ENCODE results near the gene DOCK10.

The DOCK10 gene

GRCh38 chr2:225010804-225011203 is 31.5 kb downstream of the DOCK10 start:
- Mint-ChIP-seq H3K36me3 (peaks cover 14% of the 10 kb centered on the region), H3K27me3 (no peaks in the 10 kb centered on the region), H3K4me1 (ENCODE audit: low read depth) (peaks cover 94% of the 10 kb centered on the region), H3K9me3 (ENCODE audit: low read depth) (no peaks in the 10 kb centered on the region), H3K4me3 (peak overlapping the region; percentile 58), H3K27ac (peak overlapping the region; percentile 91)

GRCh38 chr2:225009768-225010167 is 32.5 kb downstream of the DOCK10 start:
- H3K9me3 Mint-ChIP-seq (ENCODE audit: low read depth): no peaks in the 10 kb centered on the region
- peaks cover 95% of the 10 kb centered on the region for H3K4me1 Mint-ChIP-seq (ENCODE audit: low read depth)
- H3K4me3 Mint-ChIP-seq: no peak overlapping the region
- peaks cover 16% of the 10 kb centered on the region for H3K36me3 Mint-ChIP-seq
- H3K27ac Mint-ChIP-seq: peak overlapping the region; percentile 91
- H3K27me3 Mint-ChIP-seq: no peaks in the 10 kb centered on the region

GRCh38 chr2:225008935-225009334 is 33.3 kb downstream of the DOCK10 start:
- no peaks in the 10 kb centered on the region for H3K27me3 Mint-ChIP-seq
- peaks cover 96% of the 10 kb centered on the region for H3K4me1 Mint-ChIP-seq (ENCODE audit: low read depth)
- H3K9me3 Mint-ChIP-seq (ENCODE audit: low read depth): no peaks in the 10 kb centered on the region
- H3K27ac Mint-ChIP-seq: peak overlapping the region; percentile 91
- peaks cover 16% of the 10 kb centered on the region for H3K36me3 Mint-ChIP-seq
- no peak overlapping the region for H3K4me3 Mint-ChIP-seq

GRCh38 chr2:225008179-225008856 is 34.0 kb downstream of the DOCK10 start:
- Mint-ChIP-seq H3K27ac (peak overlapping the region; percentile 91), H3K9me3 (ENCODE audit: low read depth) (no peaks in the 10 kb centered on the region), H3K27me3 (no peaks in the 10 kb centered on the region), H3K36me3 (peaks cover 16% of the 10 kb centered on the region), H3K4me1 (ENCODE audit: low read depth) (peaks cover 97% of the 10 kb centered on the region), H3K4me3 (no peak overlapping the region)

GRCh38 chr2:225006730-225007129 is 35.5 kb downstream of the DOCK10 start:
- peaks cover 16% of the 10 kb centered on the region for H3K36me3 Mint-ChIP-seq

GRCh38 chr2:225004597-225004996 is 37.7 kb downstream of the DOCK10 start:
- Mint-ChIP-seq H3K27me3 (no peaks in the 10 kb centered on the region), H3K27ac (peak overlapping the region; percentile 78), H3K9me3 (ENCODE audit: low read depth) (no peaks in the 10 kb centered on the region), H3K4me3 (no peak overlapping the region), H3K36me3 (peaks cover 13% of the 10 kb centered on the region), H3K4me1 (ENCODE audit: low read depth) (peaks cover 94% of the 10 kb centered on the region)

More at GRCh38 chr2:225006730-225007129, 35.5 kb downstream of the DOCK10 start:
- H3K27ac Mint-ChIP-seq: peak overlapping the region; percentile 91
- H3K4me3 Mint-ChIP-seq: no peak overlapping the region
- H3K27me3 Mint-ChIP-seq: no peaks in the 10 kb centered on the region
- H3K9me3 Mint-ChIP-seq (ENCODE audit: low read depth): no peaks in the 10 kb centered on the region
- peaks cover 96% of the 10 kb centered on the region for H3K4me1 Mint-ChIP-seq (ENCODE audit: low read depth)

GRCh38 chr2:225002656-225003045 is 39.6 kb downstream of the DOCK10 start:
- H3K27me3 Mint-ChIP-seq: no peaks in the 10 kb centered on the region
- peaks cover 11% of the 10 kb centered on the region for H3K36me3 Mint-ChIP-seq
- H3K4me1 Mint-ChIP-seq (ENCODE audit: low read depth): peaks cover 93% of the 10 kb centered on the region
- no peaks in the 10 kb centered on the region for H3K9me3 Mint-ChIP-seq (ENCODE audit: low read depth)
- no peak overlapping the region for H3K4me3 Mint-ChIP-seq
- H3K27ac Mint-ChIP-seq: peak overlapping the region; percentile 85

GRCh38 chr2:225002039-225002655 is 40.1 kb downstream of the DOCK10 start:
- H3K27ac Mint-ChIP-seq: peak overlapping the region; percentile 85
- no peaks in the 10 kb centered on the region for H3K27me3 Mint-ChIP-seq
- peaks cover 93% of the 10 kb centered on the region for H3K4me1 Mint-ChIP-seq (ENCODE audit: low read depth)
- no peaks in the 10 kb centered on the region for H3K9me3 Mint-ChIP-seq (ENCODE audit: low read depth)
- H3K36me3 Mint-ChIP-seq: peaks cover 11% of the 10 kb centered on the region
- H3K4me3 Mint-ChIP-seq: peak overlapping the region; percentile 12

GRCh38 chr2:224999754-225000153 is 42.5 kb downstream of the DOCK10 start:
- no peaks in the 10 kb centered on the region for H3K9me3 Mint-ChIP-seq (ENCODE audit: low read depth)
- peak overlapping the region; percentile 42 for H3K27ac Mint-ChIP-seq
- no peaks in the 10 kb centered on the region for H3K27me3 Mint-ChIP-seq
- H3K4me3 Mint-ChIP-seq: no peak overlapping the region
- peaks cover 11% of the 10 kb centered on the region for H3K36me3 Mint-ChIP-seq
- peaks cover 90% of the 10 kb centered on the region for H3K4me1 Mint-ChIP-seq (ENCODE audit: low read depth)

- no peaks in the 10 kb centered on the region for H3K9me3 Mint-ChIP-seq (ENCODE audit: low read depth)
- no peak overlapping the region for H3K4me3 Mint-ChIP-seq
- no peaks in the 10 kb centered on the region for H3K27me3 Mint-ChIP-seq
- peaks cover 15% of the 10 kb centered on the region for H3K36me3 Mint-ChIP-seq
- peak overlapping the region; percentile 79 for H3K27ac Mint-ChIP-seq
- peaks cover 91% of the 10 kb centered on the region for H3K4me1 Mint-ChIP-seq (ENCODE audit: low read depth)
These were observed 42.9 kb downstream of the DOCK10 start for GRCh38 chr2:224999321-224999720.

GRCh38 chr2:224997802-224998201 is 44.5 kb downstream of the DOCK10 start:
- Mint-ChIP-seq H3K9me3 (ENCODE audit: low read depth) (no peaks in the 10 kb centered on the region), H3K27me3 (no peaks in the 10 kb centered on the region), H3K4me3 (no peak overlapping the region), H3K27ac (peak overlapping the region; percentile 52), H3K4me1 (ENCODE audit: low read depth) (peaks cover 91% of the 10 kb centered on the region), H3K36me3 (peaks cover 22% of the 10 kb centered on the region)

- Mint-ChIP-seq H3K4me3 (no peak overlapping the region), H3K4me1 (ENCODE audit: low read depth) (peaks cover 88% of the 10 kb centered on the region), H3K9me3 (ENCODE audit: low read depth) (no peaks in the 10 kb centered on the region), H3K27me3 (no peaks in the 10 kb centered on the region), H3K36me3 (peaks cover 37% of the 10 kb centered on the region), H3K27ac (peak overlapping the region; percentile 30)
These were observed 46.8 kb downstream of the DOCK10 start for GRCh38 chr2:224995419-224995818.

GRCh38 chr2:224994242-224994823 is 47.9 kb downstream of the DOCK10 start:
- Mint-ChIP-seq H3K4me3 (no peak overlapping the region), H3K27ac (peak overlapping the region; percentile 54)

GRCh38 chr2:224990710-224991109 is 51.6 kb downstream of the DOCK10 start:
- peak overlapping the region; percentile 79 for H3K27ac Mint-ChIP-seq
- H3K36me3 Mint-ChIP-seq: peaks cover 51% of the 10 kb centered on the region
- H3K4me3 Mint-ChIP-seq: no peak overlapping the region
- no peaks in the 10 kb centered on the region for H3K27me3 Mint-ChIP-seq
- peaks cover 89% of the 10 kb centered on the region for H3K4me1 Mint-ChIP-seq (ENCODE audit: low read depth)
- no peaks in the 10 kb centered on the region for H3K9me3 Mint-ChIP-seq (ENCODE audit: low read depth)

More at GRCh38 chr2:224994242-224994823, 47.9 kb downstream of the DOCK10 start:
- Mint-ChIP-seq H3K27me3 (no peaks in the 10 kb centered on the region), H3K4me1 (ENCODE audit: low read depth) (peaks cover 86% of the 10 kb centered on the region), H3K9me3 (ENCODE audit: low read depth) (no peaks in the 10 kb centered on the region), H3K36me3 (peaks cover 43% of the 10 kb centered on the region)

GRCh38 chr2:224987733-224988132 is 54.5 kb downstream of the DOCK10 start:
- Mint-ChIP-seq H3K27me3 (no peaks in the 10 kb centered on the region), H3K4me1 (ENCODE audit: low read depth) (peaks cover 93% of the 10 kb centered on the region), H3K9me3 (ENCODE audit: low read depth) (no peaks in the 10 kb centered on the region), H3K4me3 (no peak overlapping the region), H3K36me3 (peaks cover 31% of the 10 kb centered on the region), H3K27ac (peak overlapping the region; percentile 92)

All from activated naive CD8-positive, alpha-beta T cell (primary cell).